NCI-H2107 treated with DMSO at 0.1 percent for 48 hours (cell line): ENCODE results near the gene THSD4.

Source experiments
- DNase-seq: peaks from one replicate; lab custom pipeline; 2025; ENCODE audit not compliant: unreplicated experiment; lab: John Stamatoyannopoulos, UW

THSD4 gene

DNA sequence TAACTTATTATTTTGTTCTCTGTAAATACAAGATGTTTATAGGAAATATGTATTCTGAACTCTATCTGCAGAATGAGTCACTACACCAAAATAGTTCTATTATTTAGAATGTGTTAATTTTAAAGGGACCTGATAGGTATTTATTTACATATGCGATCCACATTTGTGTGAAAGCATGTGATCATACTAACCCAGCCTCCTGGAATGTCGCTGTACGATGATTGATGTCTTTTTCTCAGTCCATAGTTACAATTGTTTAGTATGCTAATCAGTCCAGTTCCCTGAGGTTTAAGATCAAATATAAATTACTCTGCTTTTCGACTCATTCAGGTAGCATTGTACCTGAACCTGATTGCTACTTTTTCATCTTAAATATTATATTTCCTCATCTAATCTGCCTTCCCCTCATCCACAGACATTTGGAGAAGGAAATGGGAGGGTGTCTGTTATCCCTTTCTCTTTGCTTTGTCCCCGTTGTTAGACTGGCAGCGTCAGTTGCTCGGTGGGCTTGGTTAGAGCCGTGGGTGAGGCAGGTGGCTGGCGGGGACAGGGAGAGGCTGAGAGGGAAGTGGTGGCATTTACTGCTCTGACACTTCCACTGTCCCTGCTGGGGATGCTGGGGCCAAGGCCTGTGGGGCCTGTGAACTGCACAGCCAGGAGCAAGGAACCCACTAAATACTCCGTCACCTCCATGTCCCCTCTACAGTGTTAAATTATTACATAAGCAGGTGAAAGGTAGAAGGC is 667.3 kb downstream of the THSD4 start:
- no peak for DNase-seq

- no peak for DNase-seq
Observed at GRCh38 chr15:71784719-71785118, 669.4 kb downstream of the THSD4 start.

DNA sequence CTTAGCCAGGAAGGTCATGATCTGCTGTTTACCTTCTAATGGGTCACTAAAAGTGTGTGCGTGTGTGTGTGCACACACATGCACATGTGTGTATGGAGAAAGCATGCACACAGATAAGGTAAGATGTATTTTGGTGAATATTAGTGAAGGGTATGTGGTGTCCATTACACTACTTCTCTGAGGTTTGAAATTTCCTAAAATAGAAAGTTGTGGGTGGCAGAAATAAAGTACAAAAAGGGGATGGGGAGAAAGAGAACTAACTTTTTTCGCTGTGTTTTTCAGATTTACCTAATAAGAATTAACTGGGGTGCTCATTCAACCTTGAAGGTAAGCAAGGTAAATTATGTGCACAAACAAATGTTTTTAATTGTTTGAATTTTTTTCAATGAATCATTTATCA is 670.7 kb downstream of the THSD4 start:
- no peak for DNase-seq

DNA sequence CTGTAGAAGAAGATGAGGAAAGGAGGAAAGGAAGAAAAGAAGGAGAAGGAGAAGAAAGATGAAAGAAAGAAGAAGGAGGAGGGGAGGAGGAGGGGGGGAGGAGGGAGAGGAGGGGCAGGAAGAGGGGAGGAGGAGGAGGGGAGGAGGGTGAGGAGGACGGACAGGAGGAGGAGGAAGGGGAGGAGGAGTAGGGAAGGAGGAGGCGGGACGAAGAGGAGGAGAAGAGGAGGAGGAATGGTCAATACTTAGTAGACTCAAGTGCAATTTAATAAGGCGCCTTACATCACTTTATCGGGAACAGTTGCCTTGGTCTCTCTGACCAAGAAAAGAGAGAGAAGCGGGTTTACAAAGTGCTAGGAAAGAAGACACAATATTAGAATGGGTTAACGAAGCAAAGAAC is 671.4 kb downstream of the THSD4 start:
- DNase-seq, result no peak

DNA sequence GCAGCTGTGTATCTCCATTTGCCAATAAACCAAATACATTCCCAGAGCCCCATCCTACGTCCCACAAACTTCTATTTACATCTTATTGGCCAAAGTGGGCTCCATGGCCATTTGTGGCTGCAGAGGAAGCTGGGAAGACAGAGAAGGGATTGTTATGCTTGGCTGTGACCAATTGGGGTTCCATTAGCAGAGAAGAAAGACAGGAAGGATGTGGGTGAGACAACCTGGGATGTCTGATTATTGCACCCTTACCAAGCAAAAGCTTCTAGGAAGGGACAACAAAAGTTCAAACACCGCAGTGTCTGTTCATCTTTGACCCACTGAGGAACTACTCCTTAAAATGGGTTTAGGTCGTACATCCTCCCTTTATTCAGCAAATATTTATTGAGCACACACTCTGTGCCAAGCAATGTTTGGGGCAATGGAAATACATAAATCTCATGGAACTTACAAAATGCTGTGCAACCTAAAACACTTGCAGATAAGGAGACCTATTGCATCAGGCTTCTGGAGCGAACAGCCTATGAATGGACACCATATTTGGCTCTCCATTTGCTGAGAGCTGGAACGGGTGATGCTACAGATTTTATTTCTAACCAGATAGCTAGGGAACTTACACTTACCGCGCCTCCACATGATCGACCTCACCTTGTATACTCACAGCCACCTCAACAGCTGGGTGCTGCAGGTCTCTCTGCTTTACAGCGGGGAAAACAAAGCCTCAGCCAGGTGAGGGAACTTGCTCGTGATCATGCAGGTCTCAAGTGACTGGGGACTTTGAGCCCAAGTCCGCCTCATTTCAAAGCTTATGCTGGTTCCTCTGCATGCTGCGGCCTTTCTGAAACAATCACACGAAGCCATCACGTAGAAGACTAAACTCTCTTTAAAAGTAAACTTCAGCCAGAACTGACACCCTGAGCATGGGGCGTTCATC is 673.6 kb downstream of the THSD4 start:
- DNase-seq, result peak; percentile 1

DNA sequence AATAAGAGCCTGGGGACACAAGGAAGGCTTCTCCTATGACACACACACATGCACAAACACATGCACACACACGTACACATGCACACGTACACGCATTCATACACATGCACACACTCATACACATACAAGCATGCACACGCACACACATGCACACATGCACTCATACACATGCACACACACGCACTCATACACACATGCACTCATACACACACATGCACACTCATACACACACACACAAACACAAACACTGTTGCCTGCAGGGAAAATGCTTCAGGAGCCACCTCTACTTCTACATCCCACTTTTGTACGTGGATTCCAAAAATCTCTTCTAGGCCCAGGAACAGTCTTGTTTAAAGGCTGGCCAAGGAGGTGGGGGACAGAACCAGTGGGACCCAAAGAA is 674.3 kb downstream of the THSD4 start:
- no peak for DNase-seq

GRCh38 chr15:71790081-71790480 is 674.8 kb downstream of the THSD4 start:
- no peak for DNase-seq

GRCh38 chr15:71791975-71792374 is 676.7 kb downstream of the THSD4 start:
- DNase-seq, result no peak

- no peak for DNase-seq
Observed at GRCh38 chr15:71792521-71792920, 677.2 kb downstream of the THSD4 start.

DNA sequence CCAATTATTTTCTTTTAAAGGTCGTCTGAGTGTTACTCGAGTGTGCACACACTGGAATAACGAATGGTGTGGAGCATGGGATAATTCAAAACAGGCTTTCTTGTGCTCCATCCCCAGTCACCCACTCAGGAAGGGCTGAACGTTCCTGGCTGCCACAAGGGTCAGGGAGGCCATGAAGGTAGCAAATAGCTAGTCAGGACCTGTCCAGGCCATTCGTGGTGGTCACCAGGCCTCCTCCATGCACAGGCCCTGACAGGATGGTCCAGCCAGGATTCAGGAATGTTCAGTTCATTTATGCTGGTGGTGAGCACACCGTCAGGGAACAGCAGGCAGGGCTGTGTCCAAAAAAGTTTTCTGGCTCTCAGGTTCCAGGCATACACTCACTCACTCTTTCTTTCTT is 683.4 kb downstream of the THSD4 start:
- no peak for DNase-seq

- no peak for DNase-seq
Observed at GRCh38 chr15:71800190-71800589, 684.9 kb downstream of the THSD4 start.

GRCh38 chr15:71800835-71801745 is 685.8 kb downstream of the THSD4 start:
- DNase-seq, result peak; percentile 28

DNA sequence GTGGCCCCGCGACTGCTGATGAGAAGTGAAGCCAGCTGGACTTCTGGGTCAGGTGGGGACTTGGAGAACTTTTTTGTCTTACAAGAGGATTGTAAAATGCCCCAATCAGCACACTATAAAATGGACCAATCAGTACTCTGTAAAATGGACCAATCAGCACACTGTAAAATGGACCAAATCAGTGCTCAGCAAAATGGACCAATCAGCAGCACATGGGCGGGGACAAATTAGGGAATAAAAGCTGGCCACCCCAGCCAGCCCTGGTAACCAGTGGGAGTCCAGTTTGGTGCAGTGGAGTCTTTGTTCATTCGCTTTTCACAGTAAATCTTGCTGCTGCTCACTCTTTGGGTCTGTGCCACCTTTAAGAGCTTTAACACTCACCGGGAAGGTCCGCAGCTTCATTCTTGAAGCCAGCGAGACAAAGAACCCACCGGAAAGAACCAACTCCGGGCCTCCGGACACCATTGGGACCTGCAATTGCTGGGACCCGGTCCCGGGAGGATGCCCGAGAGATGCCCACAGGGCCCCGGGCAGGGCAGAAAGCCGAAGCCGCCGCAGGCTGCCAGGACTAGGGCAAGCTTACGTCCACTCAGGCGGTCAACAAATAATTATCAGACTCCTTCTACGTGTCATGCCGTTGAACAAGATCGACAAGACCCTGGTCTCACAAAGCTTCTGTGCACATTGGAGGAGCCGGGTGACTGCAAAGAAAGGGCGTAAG is 686.8 kb downstream of the THSD4 start:
- no peak for DNase-seq

DNA sequence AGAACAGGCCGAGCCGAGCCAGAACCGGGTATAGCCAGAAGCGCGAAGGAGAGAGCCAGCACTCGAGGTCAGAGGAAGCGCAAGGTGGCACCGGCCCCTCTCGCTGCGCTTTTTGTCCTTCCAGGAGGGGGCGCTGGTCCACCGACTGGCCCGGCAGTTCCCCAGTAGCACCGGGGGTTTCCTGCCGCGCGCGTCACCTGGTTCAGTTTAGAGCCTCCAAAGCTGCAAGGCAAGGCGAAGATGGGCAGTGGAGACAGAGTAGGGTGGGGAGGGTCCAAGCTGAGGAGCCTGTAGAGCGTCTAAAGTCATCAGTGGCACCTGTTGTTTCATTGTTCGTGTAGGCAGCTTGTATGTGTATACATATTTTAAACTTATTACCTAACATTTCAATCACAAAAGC is 687.5 kb downstream of the THSD4 start:
- DNase-seq, result no peak

- DNase-seq, result no peak
Observed at GRCh38 chr15:71804226-71804625, 689.0 kb downstream of the THSD4 start.

GRCh38 chr15:71804695-71805470 is 689.6 kb downstream of the THSD4 start:
- no peak for DNase-seq

- DNase-seq, result no peak
Observed at GRCh38 chr15:71806452-71806931, 691.2 kb downstream of the THSD4 start.

DNA sequence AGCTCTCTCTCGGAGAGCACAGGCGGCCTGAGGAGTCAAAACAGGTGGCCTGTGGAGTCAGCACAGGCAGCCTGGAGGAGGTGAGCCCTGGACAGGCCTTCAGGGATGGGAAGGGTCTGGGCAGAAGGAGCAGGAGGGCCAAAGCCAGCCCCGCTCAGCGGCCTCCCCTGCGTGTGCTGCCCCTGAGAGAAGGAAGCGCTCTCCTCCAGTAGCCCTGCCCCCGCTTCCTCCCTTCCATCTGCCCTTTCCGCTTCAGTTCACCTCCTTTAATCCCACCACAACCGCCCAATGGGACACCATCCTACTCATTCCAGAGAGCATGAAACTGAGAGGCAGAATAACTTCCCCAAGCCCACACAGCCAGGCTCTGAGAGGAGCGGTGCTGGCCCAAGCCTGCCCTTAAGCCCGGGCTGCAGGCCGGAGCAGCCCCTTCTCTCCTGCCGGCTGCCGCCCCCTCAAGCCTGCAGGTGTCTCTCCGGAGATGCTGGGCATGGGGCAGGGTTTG is 691.9 kb downstream of the THSD4 start:
- DNase-seq, result no peak

DNA sequence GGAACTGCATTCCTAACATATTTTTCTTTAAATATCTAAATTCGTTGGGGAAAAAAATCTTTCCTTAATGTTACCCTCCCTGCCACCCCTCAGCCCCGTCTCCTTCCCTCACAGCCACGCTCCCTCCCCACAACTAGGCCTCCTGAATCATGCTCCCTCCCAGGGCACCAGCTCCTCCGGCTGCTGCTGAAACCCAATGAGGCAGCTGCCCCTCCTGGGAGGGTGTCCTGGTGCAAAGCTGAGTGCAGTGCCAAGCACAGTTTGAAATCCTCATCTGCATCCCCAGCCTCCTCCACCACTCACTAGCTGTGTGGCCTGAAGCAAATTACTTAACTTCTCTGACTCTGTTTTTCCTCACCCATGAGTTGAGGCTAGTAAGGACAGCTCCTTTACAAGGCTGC is 692.4 kb downstream of the THSD4 start:
- DNase-seq, result no peak
